ENCODE data around the gene TTC28. TPM values are rescaled to one million over a fixed set of nuclear protein-coding genes. Genes with fewer than 3 reads are reported as not detected.

TTC28 gene
- total RNA-seq, 4 donors from 2014 or later = 49.8 to 99.7 (median 79.7) TPM

- TF ChIP-seq POLR2A (IDR thresholded peaks at IDR 0.05) (no peak), CTCF (IDR thresholded peaks at IDR 0.05) (peak; percentile 26 to 81 (median 64))
- Histone ChIP-seq H3K9me3 (no peaks in the 10 kb centered on the region), H3K27ac (peak overlapping the region; percentile 63 to 83 (median 69)), H3K4me3 (replicated peaks in 1 of 3) (peak overlapping the region; percentile 24 to 54 (median 45)), H3K4me1 (peaks cover 14 to 29% of the 10 kb centered on the region in 2 donors), H3K36me3 (no peaks in the 10 kb centered on the region), H3K27me3 (no peaks in the 10 kb centered on the region)
- DNase-seq = peak; percentile 84 to 88
- intact Hi-C loops (cut with DNase I) = no loop called here
- 2 to 3% methylated on average over 13 to 16 of the region's 23 CpGs for WGBS, 2 donors
Measured at GRCh38 chr22:28442264-28442710, 237.4 kb downstream of the TTC28 start.

- Histone ChIP-seq H3K4me3 (replicated peaks in 1 of 3) (peak overlapping the region in 2 of 3 donors; percentile 45 to 54), H3K9me3 (no peaks in the 10 kb centered on the region), H3K27me3 (no peaks in the 10 kb centered on the region), H3K36me3 (no peaks in the 10 kb centered on the region), H3K27ac (peak overlapping the region; percentile 63 to 83 (median 69)), H3K4me1 (peaks cover 14 to 29% of the 10 kb centered on the region in 2 donors)
- TF ChIP-seq POLR2A (IDR thresholded peaks at IDR 0.05) (no peak), CTCF (IDR thresholded peaks at IDR 0.05) (no peak)
- 14 to 15% methylated on average over 15 to 16 of the region's 16 CpGs for WGBS, 2 donors
- intact Hi-C loops (cut with DNase I) = no loop called here
- DNase-seq = peak; percentile 13 to 27
Measured at GRCh38 chr22:28441720-28442263, 237.8 kb downstream of the TTC28 start.

GRCh38 chr22:28440592-28441390, 238.8 kb downstream of the TTC28 start:
- H3K27me3 ChIP-seq = no peaks in the 10 kb centered on the region
- DNase-seq = no peak
- WGBS, 2 donors = 60 to 65% methylated on average over 4 of the region's 4 CpGs
- no peaks in the 10 kb centered on the region for H3K36me3 ChIP-seq
- TF ChIP-seq CTCF (IDR thresholded peaks at IDR 0.05) (no peak), POLR2A (IDR thresholded peaks at IDR 0.05) (no peak)
- H3K9me3 ChIP-seq = no peaks in the 10 kb centered on the region
- H3K4me3 ChIP-seq (replicated peaks in 1 of 3) = no peak overlapping the region
- intact Hi-C loops (cut with DNase I) = no loop called here
- peak overlapping the region in 1 of 3 donors; percentile 83 for H3K27ac ChIP-seq
- H3K4me1 ChIP-seq = peaks cover 14 to 29% of the 10 kb centered on the region in 2 donors

GRCh38 chr22:28438183-28438768, 241.4 kb downstream of the TTC28 start:
- WGBS, 2 donors = 73 to 82% methylated on average over 1 of the region's 1 CpG
- no peaks in the 10 kb centered on the region for H3K36me3 ChIP-seq
- H3K4me3 ChIP-seq (replicated peaks in 1 of 3) = no peak overlapping the region
- no peaks in the 10 kb centered on the region for H3K27me3 ChIP-seq
- no peak overlapping the region for H3K27ac ChIP-seq
- no peak for DNase-seq
- TF ChIP-seq POLR2A (IDR thresholded peaks at IDR 0.05) (no peak), CTCF (IDR thresholded peaks at IDR 0.05) (no peak)
- no peaks in the 10 kb centered on the region for H3K9me3 ChIP-seq
- intact Hi-C loops (cut with DNase I) = no loop called here
- H3K4me1 ChIP-seq = peaks cover 14 to 33% of the 10 kb centered on the region in 2 donors

All from thyroid gland (tissue), 4 donors.